HG03095 (cell line): ENCODE results near the gene MCEMP1.

ENCODE experiments used
- ATAC-seq: cut with Tn5 transposase; IDR thresholded peaks from one replicate; pipeline ENCODE4 v1.9.1; 2021; ENCODE audit warnings: moderate library complexity; ENCODE audit not compliant: unreplicated experiment

The MCEMP1 gene

DNA sequence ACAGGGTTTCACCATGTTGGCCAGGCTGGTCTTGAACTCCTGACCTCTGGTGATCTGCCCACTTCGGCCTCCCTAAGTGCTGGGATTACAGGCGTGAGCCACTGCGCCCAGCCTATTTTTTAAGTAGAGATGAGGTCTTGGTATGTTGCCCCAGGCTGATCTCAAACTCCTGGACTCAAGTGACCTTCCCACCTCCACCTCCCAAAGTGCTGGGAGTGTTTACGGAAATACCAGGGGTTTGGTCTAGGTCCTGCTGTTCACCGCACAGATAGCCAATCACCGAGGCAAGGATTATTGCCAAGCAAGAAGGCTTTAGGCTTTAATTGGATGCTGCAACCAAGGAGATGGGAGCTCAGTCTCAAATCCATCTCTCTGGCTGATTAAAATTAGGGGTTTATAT is 43.5 kb downstream of the MCEMP1 start:
- no peak for ATAC-seq

DNA sequence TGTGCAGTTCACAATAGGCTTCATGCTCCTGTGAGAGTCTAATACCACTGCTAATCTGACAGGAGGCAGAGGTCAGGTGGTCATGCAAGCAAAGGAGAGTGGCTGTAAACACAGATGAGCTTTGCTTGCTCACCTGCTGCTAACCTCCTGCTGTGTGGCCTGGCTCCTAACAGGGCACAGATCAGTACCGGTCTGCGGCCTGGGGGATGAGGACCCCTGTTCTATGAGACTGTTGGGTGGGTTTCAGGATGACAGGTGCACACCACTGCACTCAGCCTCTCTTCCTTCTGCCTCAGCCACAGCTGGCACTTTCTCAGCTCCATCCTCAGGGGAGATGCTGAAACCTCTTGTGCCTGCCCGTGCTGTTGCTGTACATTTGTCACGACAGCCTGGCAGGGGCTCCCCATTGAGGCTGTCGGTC is 45.4 kb downstream of the MCEMP1 start:
- no peak for ATAC-seq

DNA sequence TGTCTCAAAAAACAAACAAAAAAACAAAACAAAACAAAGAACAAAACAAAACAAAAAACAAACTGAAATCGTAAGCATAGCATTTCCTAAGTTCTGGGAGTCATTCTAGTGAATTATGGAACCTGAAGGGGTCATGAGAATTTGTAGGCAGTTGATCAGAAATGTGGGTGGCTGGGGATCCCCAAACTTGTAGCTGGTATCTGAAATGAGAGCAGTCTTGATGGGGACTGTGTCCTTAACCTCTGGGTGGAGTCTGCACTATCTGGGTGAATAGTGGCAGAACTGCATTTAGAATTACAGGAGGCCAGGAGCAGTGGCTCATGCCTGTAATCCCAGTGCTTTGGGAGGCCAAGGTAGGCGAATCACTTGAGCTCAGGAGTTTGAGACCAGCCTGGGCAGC is 48.9 kb downstream of the MCEMP1 start:
- no peak for ATAC-seq

DNA sequence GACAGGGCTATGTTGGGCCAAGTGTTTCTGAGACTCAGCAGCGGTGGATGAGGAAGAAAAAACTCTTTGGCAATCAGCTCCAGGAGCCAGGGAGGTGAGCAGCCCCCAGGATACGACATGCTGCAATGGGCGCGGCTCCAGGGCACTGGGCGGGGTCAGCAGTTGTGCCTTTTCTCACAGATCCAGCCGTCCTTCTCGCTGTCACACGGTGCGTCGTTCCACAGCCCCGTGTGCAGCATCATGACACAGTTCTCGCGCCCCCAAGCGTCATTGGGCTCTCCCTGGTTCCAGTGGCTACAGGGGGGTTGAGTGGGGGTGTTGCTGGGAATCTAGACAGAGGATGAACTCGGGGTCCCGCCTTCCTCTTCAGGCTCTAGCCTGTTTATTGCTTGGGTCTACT is 52.3 kb downstream of the MCEMP1 start:
- ATAC-seq = no peak
